Measurements from ENCODE around the gene PPP2R2B.
"Not testable (repeated sequence)": the region's sequence is repeated elsewhere in the genome, so short reads cannot be mapped to it uniquely, and the experiment has no call there.

Gene PPP2R2B

GRCh38 chr5:146589028-146589345, 289.6 kb downstream of the PPP2R2B start:
- DNase-seq = no peak

DNA sequence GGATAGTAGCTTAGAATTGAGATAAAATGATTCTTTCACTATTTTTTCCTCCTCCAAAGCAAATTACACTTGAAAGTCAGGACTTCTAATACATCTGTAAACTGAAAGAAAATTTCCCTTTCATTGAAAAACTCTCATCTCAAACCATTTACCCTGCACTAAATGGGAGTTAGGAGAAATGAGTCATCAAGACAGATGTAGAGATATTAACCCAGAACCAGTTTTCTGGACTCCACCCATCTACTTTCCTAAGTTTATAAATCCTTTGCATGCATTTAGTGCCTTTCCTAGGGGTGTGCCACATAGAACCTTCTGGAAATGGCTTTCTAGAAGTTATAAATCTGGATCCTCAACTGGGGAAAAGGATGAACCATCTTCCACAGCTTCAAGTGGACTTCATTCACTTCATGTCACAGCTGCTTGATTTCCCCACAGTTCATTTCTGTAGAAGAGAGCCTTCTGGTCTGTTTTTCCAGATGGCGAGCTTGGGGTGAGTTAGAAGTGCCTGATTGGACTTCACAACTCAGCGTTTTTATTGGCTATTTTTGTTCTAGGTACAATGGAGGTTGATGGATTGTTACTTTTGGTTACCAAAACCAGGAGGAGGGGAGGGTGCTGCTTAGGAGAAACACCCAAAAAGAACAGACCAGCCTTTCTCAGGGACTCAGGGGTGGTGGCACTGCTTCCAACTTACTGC, 290.1 kb downstream of the PPP2R2B start:
- no peak for DNase-seq

GRCh38 chr5:146586752-146587151, 291.8 kb downstream of the PPP2R2B start:
- DNase-seq = no peak

DNA sequence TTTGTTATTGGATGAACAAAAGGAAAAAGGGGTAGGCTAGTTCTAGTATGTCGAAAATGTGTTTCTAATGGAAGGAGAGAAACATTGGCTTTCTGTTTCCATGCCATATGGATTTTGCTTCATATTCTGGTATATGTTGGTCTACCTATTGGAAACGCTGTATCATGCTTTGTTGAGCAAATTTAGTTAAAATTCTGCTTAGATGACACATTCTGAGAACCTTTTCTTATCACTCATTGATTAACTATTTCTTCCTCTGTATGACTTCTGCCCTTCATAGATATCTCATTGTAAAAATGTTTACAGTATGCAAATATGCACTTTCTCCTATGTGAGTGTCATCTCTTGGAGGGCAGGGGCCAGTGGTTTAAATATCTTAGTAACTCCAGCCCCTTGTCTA, 293.8 kb downstream of the PPP2R2B start:
- no peak for DNase-seq

GRCh38 chr5:146582051-146582596, 296.4 kb downstream of the PPP2R2B start:
- no peak for DNase-seq

DNA sequence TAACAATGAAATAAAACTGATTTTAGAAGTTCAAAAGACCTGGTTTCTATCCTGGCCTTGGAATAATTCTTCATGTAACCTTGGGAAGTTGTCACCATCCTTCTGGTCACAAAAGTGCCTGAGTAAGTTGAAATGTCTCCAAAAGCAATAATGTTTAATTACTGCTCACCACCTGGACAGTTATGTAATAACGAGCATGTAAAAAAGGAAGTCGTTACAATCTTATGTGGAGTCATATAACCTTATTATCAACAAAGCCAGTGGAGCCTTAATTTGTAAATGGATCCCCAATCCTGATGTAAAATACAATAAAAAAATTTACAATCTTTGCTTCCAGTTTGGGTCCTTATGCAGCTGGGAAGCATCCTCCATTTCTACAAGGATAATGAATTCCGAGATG, 298.3 kb downstream of the PPP2R2B start:
- DNase-seq = no peak

- DNase-seq = no peak
Observed at GRCh38 chr5:146574713-146575112, 303.8 kb downstream of the PPP2R2B start.

- no peak for DNase-seq
Observed at GRCh38 chr5:146568161-146568560, 310.4 kb downstream of the PPP2R2B start.

GRCh38 chr5:146565764-146566367, 312.7 kb downstream of the PPP2R2B start:
- peak; percentile 9 for DNase-seq

DNA sequence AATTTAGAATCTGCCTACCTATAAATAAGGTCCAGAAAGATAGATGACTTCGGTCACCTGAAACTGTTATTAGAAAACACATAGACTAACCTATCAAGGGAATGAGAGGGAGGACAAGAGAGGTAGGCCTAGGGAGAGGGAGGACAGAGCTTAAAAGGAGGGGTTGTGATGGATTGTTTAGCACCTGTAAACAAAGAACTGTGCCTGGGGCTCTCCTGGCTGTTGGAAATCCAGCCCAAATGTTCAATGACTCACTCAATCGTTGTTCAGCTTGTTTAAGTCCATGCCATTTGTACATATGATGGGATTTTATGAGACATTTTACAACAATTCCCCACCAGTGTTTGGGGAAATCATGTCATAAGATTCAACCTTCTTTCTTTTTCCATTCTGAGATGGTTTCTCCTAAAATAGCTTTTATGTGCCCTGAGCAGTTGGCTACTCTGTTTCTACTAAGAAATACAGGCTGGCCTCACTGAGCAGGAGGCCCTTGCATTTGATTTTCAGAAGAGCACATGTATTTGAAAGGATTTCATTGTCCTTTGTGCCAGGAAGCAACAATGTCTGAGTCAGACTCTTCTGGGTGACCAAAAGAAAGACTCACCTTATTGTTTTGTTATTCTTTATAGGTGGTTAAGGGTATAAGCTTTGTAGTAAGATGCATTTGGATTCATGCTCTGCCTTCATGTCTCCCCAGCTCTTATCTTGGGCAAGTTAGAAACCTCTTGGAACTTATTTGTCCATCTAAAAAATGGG, 314.4 kb downstream of the PPP2R2B start:
- no peak for DNase-seq

GRCh38 chr5:146562461-146562860, 316.1 kb downstream of the PPP2R2B start:
- no peak for DNase-seq

- DNase-seq = no peak
Observed at GRCh38 chr5:146561711-146562110, 316.8 kb downstream of the PPP2R2B start.

DNA sequence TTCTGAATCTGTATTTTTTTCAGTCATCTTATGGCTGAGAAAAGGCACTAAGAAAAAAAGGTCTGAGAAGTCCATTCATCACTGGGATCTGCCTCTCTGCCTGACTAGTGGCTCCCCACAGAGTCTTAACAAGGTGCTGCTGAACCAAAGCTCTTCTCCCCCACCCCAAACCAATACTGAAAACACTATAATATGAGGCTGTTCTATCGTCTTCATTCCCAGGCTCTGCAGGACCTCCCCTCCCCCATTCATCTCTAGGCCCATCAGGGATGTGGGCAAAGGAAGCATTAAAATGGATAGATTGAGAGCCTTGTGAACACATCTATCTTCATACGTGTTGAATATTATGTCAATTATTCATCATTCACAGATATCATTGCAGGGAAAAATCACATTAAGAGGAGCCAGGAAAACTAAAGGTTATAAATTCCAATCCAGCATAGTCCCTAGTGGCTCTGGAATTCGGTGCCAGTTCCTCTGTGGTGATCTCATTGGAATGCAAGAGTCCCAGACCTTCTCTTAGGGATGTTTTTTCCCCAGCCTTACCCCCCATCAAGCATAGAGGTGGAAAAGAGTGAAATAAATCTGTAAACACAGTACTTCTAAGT, 318.2 kb downstream of the PPP2R2B start:
- no peak for DNase-seq

DNA sequence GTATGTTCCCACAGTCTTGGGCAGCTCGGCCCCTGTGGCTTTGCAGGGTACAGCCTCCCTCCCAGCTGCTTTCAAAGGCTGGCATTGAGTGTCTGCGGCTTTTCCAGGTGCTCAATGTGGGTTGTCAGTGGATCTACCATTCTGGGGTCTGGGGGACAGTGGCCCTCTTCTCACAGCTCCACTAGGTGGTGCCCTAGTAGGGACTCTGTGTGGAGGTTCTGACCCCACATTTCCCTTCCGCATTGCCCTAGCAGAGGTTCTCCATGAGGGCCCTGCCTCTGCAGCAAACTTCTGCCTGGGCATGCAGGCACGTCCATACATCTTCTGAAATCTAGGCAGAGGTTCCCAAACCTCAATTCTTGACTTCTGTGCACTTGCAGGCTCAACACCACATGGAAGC, 321.7 kb downstream of the PPP2R2B start:
- DNase-seq = not testable (repeated sequence)

DNA sequence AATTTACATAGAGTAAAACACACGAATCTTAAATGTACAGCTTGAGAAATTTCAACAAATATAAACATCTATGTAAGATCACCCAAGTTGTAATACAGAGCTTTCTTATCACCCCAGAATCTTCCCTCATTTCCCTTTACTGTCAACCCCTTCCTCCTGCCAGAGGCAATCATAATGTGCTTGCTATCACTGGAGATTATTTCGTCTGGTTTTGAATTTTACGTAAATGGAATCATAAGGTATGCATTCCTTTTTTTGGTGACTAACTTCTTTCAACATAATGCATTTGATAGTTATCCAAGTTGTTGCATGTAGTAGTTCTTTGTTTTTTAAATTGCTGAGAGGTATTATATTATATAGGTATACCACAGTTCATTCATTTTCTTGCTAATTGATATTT, 325.1 kb downstream of the PPP2R2B start:
- DNase-seq = no peak

DNA sequence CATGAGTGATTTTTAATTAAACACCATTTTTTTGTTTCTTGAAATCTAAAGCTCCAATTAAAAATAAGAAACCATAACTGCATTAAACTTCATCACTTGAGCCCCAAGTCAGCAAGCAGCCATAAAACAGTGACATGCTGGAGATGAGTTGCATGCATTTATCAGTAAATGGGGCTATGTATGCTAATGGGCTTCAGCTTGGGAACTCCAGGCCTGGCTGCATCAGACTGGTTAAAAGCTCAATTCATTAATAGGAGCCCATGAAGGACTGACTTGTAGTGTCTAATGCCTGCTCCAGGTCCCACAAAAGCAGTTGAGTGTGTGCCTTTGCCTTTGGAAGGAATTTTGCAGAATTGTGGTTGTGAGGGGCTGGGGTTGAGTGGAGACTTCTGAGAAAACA, 328.9 kb downstream of the PPP2R2B start:
- no peak for DNase-seq

- no peak for DNase-seq
Observed at GRCh38 chr5:146548781-146549449, 329.6 kb downstream of the PPP2R2B start.

DNA sequence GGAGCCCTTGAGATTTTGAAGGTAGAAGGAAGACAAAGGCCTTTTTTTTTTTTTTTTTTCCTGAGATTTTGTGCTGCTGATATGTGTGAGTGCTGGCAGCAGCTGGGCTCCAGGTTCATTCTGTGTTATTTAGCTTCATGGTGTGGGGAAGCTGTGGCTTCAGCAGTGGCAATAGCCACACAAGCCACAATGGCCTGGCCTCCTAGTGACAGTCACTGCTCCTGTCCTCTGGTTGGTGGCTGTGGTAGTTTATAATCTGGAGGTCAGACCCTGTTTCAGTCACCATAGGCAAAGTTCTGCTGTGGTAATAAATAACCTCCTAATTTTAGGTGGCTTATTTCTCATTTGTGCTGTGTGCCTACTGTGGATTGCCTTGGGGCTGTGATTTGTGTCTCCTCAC, 334.3 kb downstream of the PPP2R2B start:
- DNase-seq = no peak

GRCh38 chr5:146541958-146542849, 336.4 kb downstream of the PPP2R2B start:
- DNase-seq = peak; percentile 68

DNA sequence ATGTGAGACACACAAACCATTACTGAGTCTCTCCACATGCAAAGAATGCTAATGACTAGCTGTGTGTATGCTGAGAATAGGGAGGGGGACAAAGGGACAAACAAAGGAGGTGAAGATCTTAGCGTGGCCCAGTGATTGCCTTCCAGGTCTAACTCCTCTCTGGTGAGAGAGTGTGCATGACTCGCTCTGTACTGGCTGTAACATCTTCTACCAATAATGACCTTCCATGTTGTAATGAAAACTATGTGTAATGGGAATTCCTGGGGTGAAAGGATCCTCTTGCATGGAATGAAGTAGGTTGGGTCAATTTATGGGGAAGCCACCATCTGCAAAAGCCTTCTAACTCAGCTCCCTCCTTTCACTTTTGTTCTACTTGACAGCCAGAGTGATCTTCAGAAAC, 338.1 kb downstream of the PPP2R2B start:
- DNase-seq = no peak

DNA sequence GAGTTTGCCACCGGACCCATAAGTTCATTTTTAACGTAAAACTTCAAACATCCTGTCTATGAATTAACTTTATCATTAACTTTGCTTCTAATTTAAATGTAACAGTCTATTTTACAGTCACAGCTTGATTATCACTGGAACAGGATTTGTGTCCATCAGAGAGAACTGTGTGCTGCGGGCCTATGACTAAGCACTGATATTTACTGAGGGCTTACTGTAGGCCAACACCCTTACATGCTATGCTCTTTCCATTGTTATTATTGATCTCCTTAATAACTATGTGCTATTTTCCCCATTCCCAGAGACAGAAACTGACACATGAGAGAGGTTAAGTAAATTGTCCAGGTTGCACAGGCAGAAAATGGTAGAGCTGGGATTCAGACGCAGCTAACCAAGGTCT, 338.6 kb downstream of the PPP2R2B start:
- no peak for DNase-seq

DNA sequence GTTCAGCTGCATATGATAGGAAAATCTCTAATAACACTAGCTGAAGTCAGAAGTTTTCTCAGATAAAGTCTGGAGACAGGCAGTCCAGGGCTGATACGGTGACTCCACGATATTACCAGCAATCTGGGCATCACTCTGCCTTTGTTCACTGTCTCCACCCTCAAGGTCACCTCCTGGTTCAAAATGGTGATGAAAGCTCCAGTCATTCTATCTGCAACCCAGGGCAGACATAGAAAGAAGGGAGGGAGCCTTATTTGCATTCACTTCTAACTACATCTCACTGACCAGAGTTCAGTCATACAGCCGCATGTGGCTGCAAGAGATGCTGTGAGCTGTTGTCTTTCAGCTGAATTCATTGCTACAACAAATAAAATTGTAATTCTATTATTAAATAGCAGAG, 340.1 kb downstream of the PPP2R2B start:
- no peak for DNase-seq
